HPDE6-E6E7 (cell line): ENCODE results near the gene FIGNL2.
"Not testable (repeated sequence)": the region's sequence is repeated elsewhere in the genome, so short reads cannot be mapped to it uniquely, and the experiment has no call there.

ENCODE experiments used
- DNase-seq: peaks from one replicate; pipeline ENCODE4 v3.0.0; 2011; ENCODE audit warnings: missing footprints; ENCODE audit errors: extremely low spot score

FIGNL2 gene

GRCh38 chr12:51818086-51818485 lies 30.4 kb downstream of the FIGNL2 start:
- DNase-seq: no peak

- DNase-seq: no peak
Measured at GRCh38 chr12:51817027-51817953, 31.2 kb downstream of the FIGNL2 start.

- no peak for DNase-seq
Measured at GRCh38 chr12:51815571-51815970, 32.9 kb downstream of the FIGNL2 start.

- peak; percentile 27 for DNase-seq
Measured at GRCh38 chr12:51814311-51815088, 34.0 kb downstream of the FIGNL2 start.

- no peak for DNase-seq
Measured at GRCh38 chr12:51813931-51814310, 34.6 kb downstream of the FIGNL2 start.

GRCh38 chr12:51812871-51813270 lies 35.6 kb downstream of the FIGNL2 start:
- no peak for DNase-seq

- DNase-seq: no peak
Measured at GRCh38 chr12:51811203-51812202, 37.0 kb downstream of the FIGNL2 start.

- no peak for DNase-seq
Measured at GRCh38 chr12:51809193-51809592, 39.3 kb downstream of the FIGNL2 start.

- DNase-seq: no peak
Measured at GRCh38 chr12:51806896-51807295, 41.6 kb downstream of the FIGNL2 start.

GRCh38 chr12:51801027-51801426 lies 47.5 kb downstream of the FIGNL2 start:
- DNase-seq: no peak

- no peak for DNase-seq
Measured at GRCh38 chr12:51798501-51798900, 50.0 kb downstream of the FIGNL2 start.

GRCh38 chr12:51798051-51798450 lies 50.5 kb downstream of the FIGNL2 start:
- DNase-seq: not testable (repeated sequence)

- no peak for DNase-seq
Measured at GRCh38 chr12:51797301-51797700, 51.2 kb downstream of the FIGNL2 start.

GRCh38 chr12:51793201-51793600 lies 55.3 kb downstream of the FIGNL2 start:
- DNase-seq: no peak

GRCh38 chr12:51792417-51792816 lies 56.1 kb downstream of the FIGNL2 start:
- DNase-seq: no peak

- DNase-seq: no peak
Measured at GRCh38 chr12:51788876-51789275, 59.6 kb downstream of the FIGNL2 start.

GRCh38 chr12:51785906-51786305 lies 62.6 kb downstream of the FIGNL2 start:
- no peak for DNase-seq

- DNase-seq: no peak
Measured at GRCh38 chr12:51784688-51785087, 63.8 kb downstream of the FIGNL2 start.

GRCh38 chr12:51779876-51780275 lies 68.6 kb downstream of the FIGNL2 start:
- DNase-seq: no peak

- DNase-seq: no peak
Measured at GRCh38 chr12:51777973-51778372, 70.5 kb downstream of the FIGNL2 start.

GRCh38 chr12:51777457-51777856 lies 71.1 kb downstream of the FIGNL2 start:
- no peak for DNase-seq

GRCh38 chr12:51774933-51775332 lies 73.6 kb downstream of the FIGNL2 start:
- no peak for DNase-seq
